SHP77 (cell line): Measurements from ENCODE around the gene DLX5.

ENCODE experiments used
- DNase-seq, 2 experiments: peaks; one replicate each; lab custom pipeline; 2025; lab: John Stamatoyannopoulos, UW

Gene DLX5

DNA sequence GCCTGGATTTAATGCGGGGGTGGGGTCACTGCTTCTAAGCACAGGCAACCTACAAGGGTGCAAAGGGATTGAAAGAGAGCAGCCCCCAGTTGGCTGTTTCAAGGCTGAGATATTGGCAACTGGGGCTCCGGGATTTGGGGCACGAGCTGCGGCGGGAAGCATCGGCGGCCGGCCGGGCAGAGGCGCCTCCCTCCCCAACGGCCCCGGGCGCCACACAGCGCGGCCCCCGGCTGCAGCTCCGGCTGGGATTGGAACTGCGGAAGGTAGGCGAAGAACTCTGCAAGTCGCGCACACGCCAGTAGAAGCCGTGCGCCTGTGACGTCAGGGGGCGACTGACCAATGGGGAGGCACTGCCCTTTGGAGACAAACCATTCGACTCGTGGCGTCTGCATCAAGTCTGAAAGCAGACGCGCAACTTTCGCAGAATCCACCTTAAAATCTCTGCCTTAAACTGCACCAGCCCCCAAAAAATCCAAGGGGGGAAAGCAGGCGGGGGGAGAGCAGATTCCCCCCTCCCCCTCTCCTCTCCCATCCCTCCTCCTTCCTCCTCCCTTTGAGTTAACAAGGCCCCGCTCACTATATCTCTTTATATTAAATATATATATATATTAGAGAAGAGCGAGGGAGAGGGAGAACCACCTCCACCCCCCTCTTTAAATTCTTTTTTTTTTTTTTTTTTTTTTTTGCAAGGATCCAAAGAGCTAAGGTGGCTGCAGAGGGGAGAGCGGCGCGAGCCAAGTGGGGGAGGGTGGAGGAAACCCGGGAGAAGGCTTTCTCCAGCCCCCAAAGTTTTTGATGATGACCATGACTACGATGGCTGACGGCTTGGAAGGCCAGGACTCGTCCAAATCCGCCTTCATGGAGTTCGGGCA lies 19.2 kb downstream of the DLX5 start, which contains the start of gene DLX6:
TSS of gene DLX6 (plus strand) at position 371 of the 872 bp plus-strand sequence. CDS start at position 796, 425 bp downstream.
- peak; percentile 90 to 93 for DNase-seq

DNA sequence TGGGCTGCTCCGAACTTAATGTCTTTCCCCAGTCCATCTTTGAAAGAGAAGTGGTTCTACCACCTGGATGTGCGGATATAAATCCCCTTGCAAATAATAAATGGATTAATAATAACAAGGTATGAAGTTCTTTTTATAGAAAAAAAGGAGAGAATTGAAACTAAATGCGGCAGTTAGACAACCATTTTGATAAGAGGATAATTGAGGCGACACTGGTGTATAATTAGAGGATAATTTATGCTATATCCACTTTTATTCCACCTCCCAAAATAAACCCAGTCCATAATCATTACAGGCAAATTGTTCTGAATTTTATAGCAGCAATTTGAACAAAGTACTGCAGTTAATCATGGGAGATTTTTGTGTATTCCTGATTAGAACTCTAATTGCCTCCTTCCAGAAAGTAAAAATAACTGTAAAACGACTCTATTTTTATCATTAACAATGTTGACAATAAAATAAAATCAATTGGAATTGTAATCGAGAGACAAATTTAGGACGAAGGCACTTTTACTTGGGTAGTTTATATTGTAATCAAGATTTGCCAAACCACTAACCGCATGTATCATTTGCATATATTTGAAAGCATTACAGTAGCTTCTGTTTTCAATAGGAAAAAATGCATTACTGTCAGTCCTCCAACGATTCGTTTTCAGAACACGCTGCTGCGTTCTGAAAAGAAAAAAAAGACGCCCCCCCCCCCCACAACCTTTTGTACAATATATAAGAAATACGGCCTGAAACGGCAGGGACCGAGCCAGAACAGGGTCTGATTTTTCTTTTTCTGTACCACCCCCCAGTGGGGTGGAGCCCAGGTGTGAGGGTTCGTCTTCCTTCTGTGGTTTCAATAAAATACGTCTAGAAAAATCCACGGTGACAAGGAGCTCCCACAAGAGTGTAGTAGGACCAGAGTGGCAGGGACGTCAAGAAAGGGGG lies 20.1 kb downstream of the DLX5 start:
- no peak for DNase-seq

DNA sequence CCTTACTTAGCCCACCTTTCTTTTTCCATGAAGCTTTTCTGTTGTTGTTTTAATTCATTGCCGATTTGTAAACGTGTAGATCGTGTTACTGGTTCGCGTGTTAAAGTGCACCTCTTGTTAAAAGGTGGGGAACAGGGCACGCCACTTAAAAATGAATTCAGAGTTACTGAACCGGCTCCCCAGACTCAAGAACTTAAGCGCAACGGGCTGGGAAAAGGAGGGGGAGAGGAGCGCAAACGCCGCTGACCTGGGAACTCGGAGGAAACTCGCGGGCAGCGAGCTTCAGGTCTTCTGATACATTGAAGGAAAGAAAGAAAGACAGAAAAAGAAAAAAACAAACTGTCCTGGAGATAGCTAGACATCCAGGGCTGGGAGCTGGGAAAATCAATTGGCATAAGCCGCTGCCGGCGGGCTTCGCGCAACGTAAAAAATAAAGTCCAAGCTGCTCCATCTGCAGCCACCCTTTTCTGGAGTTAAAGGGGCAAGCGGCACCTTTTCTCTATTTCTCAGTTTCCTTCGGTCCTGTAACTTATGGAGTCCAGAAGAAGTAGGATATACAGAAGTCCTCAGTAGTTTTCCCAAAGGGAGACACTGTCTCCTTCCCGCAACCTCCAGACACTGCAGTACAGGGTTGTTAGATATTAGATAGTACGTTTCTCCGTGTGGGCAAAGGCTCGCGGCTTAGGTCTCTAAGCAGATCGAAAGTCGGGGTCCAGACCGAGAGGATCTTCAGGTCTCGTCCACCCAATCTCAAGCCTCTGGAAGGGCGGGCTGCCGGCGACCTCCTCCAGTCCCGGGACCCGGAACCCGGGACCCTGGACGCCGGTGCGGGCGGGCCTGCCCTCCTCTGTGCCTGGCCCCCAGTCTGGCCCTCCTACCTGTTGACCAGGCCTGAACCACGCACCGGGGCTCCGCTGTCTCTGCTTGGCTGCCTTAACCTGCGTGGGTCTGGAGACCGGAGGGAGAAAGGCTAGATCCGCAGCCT lies 21.1 kb downstream of the DLX5 start:
- DNase-seq: no peak

DNA sequence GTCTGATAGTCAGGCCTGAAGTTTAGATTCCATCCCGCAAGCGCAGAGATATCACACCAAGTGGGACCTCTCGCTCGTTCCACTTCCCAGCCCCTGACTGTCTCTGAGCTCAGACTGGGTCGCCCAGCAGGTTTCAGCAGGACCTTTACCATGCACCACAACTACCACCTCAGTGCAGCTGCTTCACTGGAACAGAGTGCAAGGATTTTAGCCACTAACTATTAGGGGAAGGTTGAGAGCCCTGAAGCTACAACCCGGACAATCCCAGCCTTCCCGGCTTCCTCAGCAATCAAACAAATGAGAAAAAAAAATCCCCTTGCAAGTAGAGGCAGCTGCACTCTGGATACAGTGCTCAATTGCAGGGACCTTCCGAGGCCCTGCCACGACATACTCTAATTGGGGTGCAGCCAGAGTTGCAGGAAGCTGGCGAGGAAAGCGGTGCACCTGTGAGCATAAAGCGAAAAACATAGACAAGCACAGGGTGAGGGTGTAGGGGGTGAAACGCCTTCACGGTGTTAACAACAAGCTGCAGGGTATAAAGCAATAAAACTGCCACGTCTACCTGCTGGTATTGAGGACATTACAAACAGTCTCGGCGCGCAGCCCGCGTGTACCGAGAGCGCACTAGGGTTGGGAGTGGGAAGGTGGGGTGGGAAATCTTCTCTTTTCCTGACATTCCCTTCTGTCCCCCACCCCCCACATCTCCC lies 21.9 kb downstream of the DLX5 start:
- DNase-seq: no peak

- DNase-seq: no peak
Observed at GRCh38 chr7:97001656-97002554, 22.7 kb downstream of the DLX5 start.

DNA sequence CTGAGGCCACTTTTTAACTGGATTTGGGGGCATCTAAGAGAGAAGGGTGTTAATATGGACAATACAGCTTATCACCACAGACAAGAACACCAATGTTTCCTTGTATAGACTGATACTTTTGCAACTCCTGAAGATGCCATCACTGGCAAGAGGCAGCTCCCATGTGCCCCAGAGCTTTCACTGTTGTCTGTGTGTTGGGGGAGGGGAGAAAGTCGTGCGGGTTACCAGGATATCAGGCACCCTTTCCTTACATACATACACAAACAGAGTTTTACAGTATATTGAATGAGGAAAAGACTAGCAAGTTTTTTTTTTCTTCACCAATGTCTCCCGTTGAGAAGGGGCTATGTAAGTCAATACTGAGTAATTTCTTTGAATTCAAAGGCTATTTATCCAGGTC lies 23.4 kb downstream of the DLX5 start:
- DNase-seq: no peak

DNA sequence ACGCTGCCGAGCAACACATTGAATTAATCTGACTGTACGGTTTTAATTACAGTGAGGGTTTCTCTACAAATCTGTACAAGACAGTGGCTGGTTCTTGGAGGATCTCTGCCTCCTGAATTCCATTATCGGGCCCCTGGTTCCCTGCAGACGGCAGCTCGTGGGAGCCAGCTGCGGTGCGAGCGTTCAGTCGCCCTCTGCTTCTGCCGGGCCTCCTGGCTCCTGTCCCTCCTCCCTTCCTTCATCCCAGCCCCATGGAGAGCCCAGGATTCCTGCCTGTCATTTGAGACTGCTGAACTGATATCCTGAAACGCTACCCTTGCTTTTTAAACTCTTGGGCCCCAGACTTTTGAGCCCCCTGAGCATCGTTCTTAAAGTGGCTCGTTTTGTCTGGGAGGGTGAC lies 25.9 kb downstream of the DLX5 start:
- DNase-seq: no peak

DNA sequence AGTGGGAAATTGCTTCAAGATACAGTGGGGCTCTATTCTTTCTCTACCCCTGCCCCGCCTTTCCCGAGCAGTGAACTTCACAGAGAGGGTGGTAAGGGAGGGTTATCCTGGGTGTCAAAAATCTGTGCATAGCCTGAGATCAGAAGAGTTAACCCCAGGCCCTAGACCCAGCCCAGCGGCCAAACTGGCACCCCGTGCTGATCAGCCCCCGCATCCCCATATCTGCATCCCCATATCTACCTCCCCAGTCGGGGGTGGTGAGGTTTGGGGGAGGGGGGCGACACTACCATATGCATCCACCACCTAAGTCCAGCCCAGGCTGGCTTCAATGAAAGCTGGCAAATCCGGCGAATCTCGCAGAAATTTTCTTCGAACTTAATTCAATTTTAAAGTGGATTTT lies 26.3 kb downstream of the DLX5 start:
- DNase-seq: no peak

DNA sequence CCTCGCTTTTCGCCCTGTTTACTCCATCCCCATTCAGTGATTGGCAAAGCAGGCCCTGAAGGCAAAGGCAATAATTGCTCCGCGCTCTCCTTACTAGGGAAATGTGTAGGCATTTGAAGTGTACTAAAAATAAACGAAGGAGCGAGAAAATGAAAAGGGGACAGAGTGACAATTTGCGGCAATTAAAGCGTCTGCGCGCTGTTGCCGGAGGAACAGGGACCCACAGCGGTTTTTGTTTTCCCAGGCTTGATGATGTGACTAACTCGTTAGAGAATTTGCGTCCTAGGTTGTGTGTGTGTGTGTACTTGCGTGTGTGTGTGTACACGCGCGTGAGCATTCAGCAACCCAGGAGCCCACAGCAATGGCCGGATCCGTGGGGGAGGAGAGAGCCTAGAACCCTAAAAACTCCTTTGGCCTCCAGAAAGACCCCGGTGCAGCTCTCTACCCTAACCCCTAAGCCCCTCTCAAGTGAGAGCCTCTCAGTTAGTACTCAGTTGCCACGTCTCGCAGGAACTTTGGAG lies 27.1 kb downstream of the DLX5 start:
- DNase-seq: no peak

DNA sequence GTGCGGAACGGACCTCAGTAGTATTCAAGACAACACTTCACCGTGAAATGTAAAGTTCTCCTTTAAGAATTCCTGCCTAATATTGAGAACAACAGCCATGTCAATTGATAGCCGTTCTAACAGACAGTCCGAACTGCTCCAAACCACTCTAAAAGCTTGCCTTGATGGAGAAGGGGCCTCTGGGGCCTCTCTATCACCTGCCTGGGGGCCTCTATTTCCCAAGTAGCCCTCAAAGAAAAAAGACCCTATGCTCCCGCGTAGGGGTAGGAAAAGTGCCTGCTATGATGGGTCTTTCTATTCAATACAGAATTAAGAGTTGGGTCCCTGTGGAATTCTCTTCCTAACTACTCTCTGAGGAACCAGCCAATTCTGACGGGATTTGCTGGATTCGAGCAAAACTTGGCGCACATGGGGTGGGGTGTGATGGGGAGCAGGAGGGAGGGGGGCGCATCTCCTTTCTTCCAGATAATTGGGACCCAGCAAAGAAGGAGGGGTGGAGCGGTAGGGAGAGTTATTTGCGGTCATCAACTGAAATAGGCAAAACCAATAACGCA lies 27.6 kb downstream of the DLX5 start:
- no peak for DNase-seq

GRCh38 chr7:96996111-96996957 lies 28.3 kb downstream of the DLX5 start:
- no peak for DNase-seq

GRCh38 chr7:96995406-96996110 lies 29.1 kb downstream of the DLX5 start:
- no peak for DNase-seq

DNA sequence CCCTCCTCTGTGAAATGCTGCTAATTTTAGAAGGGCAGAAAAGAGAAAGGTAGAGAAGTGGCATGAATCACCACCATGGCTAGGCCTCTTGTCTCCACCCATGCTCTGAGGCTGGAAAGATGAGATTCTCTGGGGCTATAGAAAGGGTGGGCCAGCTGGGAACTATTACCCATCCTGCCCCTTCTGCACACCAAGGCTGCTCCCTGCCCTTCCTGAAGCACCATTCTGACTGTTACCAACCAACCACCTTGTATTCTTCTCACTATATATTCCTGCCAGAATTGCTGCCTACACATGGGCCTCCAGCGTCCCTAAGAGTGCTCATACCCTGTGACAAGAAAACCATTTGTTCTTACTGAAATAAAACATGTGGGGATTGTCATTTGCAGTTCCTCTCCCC lies 30.7 kb downstream of the DLX5 start:
- no peak for DNase-seq

DNA sequence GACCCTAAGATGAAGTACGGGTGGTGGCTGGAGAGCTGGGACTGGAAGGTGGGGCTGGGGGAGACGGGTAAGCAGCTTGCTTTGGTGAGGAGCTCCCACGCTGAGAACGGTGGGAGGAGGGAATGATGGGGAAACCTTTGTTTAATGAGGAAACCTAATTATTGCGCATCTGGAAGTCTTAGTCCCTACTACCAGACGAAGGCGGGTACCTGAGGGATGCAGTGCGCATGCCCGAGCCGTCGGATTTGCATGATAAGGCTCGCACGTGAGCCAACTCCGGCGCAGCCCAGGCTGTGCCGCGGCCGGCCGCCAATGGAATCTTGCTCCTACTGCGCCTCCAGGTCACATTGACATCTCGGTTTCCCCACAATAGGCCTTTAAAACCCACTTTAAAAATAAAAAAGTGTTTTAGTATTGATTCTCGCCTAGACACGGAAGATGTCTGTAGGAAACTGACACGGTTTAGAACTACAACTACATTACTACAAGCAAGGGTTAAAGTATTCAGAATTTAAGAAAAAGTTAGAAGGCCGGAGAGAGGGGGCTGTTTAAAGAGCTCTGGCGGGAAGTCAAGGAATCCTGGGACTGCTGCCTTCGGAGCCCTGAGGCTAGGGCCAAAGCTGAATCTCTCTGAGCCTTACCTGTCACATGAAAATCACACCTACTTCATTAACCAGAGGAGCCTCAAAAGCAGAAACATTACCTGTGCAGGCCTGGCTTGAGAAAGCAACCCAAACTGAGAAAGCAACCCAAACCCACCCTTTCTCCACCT lies 31.4 kb downstream of the DLX5 start:
- no peak for DNase-seq

DNA sequence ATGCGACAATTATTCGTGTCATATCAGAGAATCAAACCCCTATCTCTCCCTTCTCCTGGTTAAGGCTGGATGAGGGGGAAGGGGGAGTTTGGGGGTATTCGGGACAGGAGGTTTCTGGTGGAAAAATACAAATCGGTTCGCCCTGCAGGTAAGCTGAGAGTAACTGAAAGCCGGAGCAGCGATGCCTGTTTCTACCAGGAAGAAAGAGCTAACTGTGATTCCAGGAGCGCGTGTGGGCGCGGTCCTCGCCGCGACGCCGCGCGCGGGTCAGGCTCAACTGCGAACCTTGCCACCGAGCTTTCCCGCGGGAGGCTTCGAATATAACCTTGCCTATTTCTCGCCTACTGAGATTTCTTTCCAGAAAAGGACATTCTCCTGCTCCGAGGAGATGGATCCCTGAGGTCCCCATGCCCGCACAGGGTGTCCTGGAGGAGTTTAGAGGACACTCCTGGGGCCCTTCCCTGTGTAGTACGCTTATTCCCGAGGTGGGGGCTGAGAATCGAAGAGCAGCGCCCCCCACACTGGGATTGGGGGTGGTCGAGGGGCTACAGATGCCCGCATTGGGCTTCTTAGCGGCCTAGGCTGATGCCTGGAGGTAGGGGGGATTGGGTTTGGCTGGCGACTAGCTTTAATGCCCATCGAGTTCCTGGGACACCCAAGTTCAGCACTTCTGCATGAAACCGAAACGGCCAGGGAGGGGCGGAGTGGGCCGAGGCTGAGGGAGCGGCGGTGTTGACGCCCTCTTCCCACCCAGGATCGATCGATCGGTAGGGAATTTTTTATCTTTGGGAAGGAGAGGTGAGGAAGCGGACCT lies 32.2 kb downstream of the DLX5 start:
- DNase-seq: no peak

DNA sequence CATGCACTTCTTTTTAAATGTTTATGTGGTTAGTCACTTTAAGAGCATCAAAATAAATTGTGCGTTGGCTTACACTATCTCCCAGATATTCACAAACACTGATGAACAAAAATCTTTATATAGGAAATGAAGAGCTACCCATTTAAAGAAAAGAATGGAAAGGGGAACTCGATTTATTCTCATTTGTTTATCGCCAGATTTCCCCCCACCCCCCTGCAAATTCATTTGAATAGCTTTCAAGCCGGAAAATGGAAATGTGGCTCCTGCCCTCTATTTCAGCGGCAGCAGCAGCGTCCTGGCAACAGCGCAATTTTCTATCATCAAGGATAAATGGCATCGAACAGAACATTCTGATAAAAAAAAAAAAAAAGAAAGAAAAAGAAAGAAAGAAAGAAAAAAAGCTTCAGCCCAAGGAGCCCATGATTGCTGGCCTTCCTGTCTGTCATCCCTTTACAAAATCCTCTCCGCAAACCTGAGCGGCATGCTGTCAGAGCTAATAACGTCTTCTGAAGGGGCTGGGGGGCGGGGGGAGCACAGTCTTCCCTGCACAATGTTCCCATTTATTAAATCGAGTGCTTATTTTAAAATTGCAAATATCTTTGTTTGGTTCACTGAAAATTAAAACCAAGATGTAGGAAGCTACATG lies 33.0 kb downstream of the DLX5 start:
- DNase-seq: no peak
